ENCODE data around the gene USP5.
"Not testable (repeated sequence)": the region's sequence is repeated elsewhere in the genome, so short reads cannot be mapped to it uniquely, and the experiment has no call there.

GRCh38 chr12:6879824-6880223, 27.9 kb downstream of the USP5 start:
- not testable (repeated sequence) for TF ChIP-seq EZH2 (IDR thresholded peaks at IDR 0.05; ENCODE audit: borderline replicate concordance, low read depth, low read length, severe bottlenecking); CTCF (IDR thresholded peaks at IDR 0.05; ENCODE audit: extremely low read depth in 1 of 2, insufficient read depth in 1 of 2, low read depth in 1 of 2, low read length in 2 of 2)
